Mononuclear cell (primary cell): ENCODE data around the gene DCDC2B. TPM values are rescaled to one million over a fixed set of nuclear protein-coding genes. Genes with fewer than 3 reads are reported as not detected.

Source experiments
- H3K27me3 ChIP-seq: 2 replicates; pipeline ENCODE4 v1.6.0; 2011; ENCODE audit warnings: low read length, control low read depth; ENCODE audit not compliant: insufficient read depth
- H3K4me1 ChIP-seq: 2 replicates; pipeline ENCODE4 v1.5.1; 2011; ENCODE audit warnings: mild to moderate bottlenecking, low read length, control low read depth; ENCODE audit not compliant: insufficient read depth
- H3K4me3 ChIP-seq: 2 replicates; pipeline ENCODE4 v1.5.1; 2011; ENCODE audit warnings: mild to moderate bottlenecking, low read length, moderate library complexity
- H3K9me3 ChIP-seq: 2 replicates; pipeline ENCODE4 v1.5.1; 2011; ENCODE audit warnings: low read depth, mild to moderate bottlenecking, control low read depth, low read length
- total RNA-seq: library from RNA; depleted of rRNA; stranded (reverse); fragments of >200 nt; gene quantifications from one replicate; pipeline ENCODE4 v1.2.3, GENCODE V29; 2012

Gene DCDC2B
- total RNA-seq, 1 donor = not detected

DNA sequence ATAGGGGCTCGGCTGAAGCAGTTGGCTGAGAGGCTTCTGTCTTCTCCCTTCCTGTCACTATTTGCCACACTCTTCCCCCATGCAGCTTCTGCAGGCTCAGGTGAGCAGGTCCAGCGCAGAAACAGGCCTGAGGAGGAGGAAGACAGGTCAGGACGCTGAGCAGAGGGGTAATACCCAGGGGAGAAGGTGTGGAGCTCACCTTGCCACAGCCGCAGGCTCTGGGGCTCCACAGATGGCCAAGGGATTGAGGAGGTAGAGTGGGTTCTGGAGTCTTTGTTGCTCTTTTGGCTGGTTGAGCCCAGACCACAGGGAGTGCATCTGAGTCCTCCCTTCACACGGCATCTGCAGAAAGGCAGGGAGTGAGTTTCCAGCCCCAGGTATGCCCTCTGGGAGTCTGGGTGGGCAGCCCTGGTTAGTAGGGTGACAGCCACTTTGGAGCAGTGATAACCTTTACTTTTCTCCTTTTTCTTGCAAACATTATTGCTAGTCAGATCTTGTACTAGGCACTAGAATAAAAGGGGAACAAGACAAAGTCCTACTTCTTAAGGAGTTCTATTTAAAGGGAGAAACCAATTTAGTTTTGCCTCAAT, 23.0 kb downstream of the DCDC2B start:
- H3K27me3 ChIP-seq = no peaks in the 10 kb centered on the region
- H3K4me3 ChIP-seq = no peak overlapping the region
- H3K9me3 ChIP-seq = no peaks in the 10 kb centered on the region
- no peaks in the 10 kb centered on the region for H3K4me1 ChIP-seq

DNA sequence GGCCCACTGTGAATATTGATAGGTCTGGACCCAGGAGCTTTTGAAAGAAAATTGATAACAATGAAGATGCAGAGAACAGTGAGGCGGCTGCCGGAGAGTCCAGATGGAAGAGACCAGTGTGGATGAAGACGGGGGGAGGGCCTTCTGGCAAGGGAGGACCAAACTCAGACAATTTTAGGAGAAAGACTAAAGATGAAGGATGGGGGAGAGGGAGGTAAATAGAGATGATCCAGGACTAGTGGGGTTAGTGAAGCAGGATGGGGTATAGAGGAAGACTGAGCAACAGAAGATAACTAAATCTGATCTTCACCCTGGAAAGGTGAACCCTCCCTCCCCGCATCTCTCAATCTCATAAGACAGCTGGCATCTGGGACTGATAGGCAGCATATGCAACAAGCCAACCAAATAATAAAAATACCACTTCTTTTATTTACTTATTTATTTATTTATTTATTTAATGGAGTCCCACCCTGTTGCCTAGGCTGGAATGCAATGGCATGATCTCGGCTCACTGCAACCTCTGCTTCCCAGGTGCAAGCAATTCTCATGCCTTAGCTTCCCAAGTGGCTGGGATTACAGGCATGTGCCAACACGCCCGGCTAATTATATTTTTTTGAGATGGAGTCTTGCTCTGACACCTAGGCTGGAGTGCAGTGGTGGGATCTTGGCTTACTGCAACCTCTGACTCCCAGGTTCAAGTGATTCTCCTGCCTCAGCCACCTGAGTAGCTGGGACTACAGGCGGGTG, 23.8 kb downstream of the DCDC2B start:
- H3K27me3 ChIP-seq = no peaks in the 10 kb centered on the region
- no peak overlapping the region for H3K4me3 ChIP-seq
- H3K9me3 ChIP-seq = no peaks in the 10 kb centered on the region
- no peaks in the 10 kb centered on the region for H3K4me1 ChIP-seq

DNA sequence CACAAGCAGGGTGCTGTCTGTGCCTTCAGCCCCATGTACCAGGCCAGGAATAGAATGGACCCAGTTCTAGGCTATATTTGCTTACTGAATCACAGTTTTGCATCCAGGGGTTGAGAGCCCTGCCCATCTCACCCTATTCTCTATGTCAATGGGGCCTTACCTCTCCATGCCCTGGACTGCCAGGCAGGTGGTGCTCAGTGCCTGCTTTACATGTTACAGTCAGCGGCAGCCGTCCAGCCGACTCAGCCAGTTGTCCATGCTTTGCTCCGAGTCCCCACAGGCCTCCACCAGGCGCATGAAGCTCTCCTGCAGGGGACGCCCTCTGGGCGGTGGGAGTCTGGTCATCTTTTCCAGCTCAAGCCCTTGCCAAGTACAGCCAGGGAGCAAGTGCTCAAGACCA, 25.9 kb downstream of the DCDC2B start:
- Histone ChIP-seq H3K4me3 (no peak overlapping the region), H3K4me1 (peaks cover 2% of the 10 kb centered on the region), H3K27me3 (no peaks in the 10 kb centered on the region), H3K9me3 (no peaks in the 10 kb centered on the region)

DNA sequence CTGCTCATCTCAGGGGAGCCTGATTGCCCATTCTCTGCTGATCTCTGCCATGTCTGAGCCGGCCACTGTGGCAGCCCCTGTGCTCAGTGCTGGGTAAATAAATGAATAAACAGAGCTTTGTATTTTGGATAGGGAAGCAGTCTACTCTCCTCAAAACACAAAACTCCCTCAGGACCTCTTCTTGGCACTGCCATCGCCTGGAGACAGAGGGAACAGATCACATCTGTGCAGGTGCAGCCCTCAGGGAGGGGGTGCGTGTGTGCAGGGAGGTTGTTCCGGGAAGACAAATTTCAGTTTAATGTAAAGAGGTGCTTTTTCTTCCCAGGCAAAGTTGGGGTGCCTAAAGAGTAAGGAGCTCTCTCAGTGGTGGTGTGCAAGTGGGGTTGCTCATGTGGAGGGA, 30.4 kb downstream of the DCDC2B start:
- Histone ChIP-seq H3K9me3 (no peaks in the 10 kb centered on the region), H3K27me3 (no peaks in the 10 kb centered on the region)

DNA sequence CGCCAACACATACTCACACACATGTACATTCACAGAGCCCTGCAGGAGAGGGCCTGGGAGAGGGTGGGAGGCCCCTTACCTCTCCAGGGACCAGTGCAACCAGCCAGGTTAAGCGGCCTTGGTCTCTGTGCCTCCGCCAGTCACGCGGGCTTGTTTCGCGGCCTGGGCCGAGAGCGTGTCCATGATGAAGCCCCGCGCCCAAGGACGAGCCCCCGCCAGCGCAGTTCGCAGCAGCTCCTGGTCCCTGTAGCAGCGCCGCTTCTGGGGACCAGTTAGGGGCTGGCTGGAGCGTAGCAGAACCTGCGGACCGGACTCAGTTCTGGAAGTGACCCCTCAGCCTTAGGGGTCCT, 30.9 kb downstream of the DCDC2B start:
- Histone ChIP-seq H3K4me3 (no peak overlapping the region), H3K27me3 (no peaks in the 10 kb centered on the region), H3K4me1 (peaks cover 32% of the 10 kb centered on the region), H3K9me3 (no peaks in the 10 kb centered on the region)

More for the DNA sequence above, 30.4 kb downstream of the DCDC2B start:
- Histone ChIP-seq H3K4me1 (peaks cover 32% of the 10 kb centered on the region), H3K4me3 (no peak overlapping the region)

DNA sequence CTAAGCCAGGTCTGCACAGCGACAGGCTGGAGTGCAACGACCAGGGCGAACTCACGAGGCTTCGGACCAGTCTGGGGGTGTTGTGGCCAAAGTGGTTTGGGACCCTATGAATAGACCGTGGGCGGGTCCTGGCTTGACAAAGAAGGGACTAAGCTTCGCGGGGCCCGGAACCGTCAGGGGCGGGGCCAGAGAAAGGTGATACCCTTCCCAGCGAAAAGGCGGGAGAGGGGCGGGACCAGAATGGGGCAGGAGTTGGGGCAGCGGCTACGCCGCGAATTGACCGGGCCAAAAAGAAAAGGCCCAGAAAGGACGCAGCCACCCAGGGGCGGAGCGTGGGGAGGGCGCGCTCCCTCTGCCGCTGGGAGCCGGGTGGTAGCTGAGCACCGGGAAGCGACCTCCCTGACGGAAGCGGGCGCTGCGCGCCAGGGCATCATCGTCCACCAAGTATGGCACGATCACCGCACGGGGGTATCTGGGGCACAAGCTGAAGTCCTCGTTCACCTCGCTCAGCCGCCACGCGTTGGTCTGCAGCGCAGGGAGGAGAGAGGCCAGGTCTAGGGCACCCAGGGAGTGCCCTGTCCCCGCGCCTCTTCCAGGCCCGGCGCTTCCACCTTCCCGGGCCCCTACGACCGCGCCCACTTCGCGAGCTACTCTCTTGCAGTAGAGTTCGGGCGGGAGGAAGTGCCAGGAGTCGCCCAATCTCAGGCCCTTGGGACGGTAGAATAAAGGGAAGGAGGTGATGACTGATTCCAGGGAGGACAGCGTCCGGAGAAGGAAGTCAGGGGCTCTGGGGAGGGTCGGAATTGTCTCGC, 31.5 kb downstream of the DCDC2B start:
- Histone ChIP-seq H3K4me1 (peaks cover 32% of the 10 kb centered on the region), H3K27me3 (no peaks in the 10 kb centered on the region), H3K9me3 (no peaks in the 10 kb centered on the region), H3K4me3 (peak overlapping the region; percentile 55)

DNA sequence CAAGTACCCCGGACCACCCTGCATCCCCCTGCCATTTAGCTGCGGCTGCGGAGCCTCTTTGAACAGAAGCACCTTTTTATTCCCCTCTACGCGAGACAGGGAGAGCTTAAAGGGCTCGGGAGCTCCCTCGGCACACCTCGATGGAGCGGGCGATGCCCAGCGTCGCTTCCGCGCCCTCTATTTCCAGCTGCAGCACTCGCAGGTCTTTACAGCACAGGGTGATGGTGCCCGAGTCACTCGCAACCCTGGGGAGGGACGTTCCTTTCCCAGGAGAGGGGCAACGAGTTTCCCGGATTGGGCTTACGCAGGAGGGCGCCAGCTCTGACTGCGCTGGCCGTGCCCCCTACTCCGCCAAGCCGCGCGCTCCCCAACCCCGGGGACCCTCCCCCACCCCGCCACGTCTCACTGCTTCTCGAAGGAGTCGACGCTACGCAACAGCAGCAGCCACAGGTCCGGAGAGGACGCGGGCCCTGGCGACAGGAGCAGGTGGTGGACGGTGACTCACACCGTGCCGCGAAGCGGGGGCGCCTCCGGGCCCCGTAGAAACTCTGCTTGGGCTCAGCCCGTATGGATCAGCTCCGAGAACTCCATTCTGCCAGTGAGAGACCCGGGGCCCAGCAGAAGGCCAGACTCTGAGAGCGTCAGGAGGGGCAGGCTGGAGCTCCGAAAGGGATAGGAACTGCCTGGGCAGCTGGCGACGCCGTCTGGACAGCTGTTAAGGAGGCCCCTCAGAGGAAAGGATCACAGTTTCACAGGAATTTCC, 32.3 kb downstream of the DCDC2B start:
- H3K4me3 ChIP-seq = peak overlapping the region; percentile 55
- H3K4me1 ChIP-seq = peaks cover 32% of the 10 kb centered on the region
- H3K27me3 ChIP-seq = no peaks in the 10 kb centered on the region
- H3K9me3 ChIP-seq = no peaks in the 10 kb centered on the region

DNA sequence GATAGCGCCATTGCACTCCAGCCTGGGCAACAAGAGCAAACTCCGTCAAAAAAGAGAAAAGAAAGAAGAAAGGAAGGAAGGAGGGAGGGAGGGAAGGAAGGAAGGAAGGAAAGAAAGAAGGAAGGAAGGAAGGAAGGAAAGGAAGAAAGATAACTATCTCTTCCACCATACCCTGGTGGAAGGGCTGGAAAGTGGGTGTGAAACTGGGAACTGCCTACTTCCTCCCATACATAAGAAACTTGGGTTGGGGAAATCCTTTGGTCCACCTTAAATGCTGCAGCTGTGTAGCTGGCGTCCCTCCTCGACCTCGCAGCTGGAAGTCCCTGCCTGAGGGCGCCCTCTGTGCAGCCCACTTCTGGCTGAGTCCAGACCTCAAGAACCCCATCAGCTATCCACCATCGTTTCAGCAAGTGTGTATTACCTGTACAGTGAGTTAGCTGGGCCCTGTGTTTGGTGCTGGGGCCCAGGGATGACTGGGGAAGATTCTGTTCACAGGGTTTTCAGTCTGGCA, 33.5 kb downstream of the DCDC2B start:
- Histone ChIP-seq H3K4me1 (peaks cover 42% of the 10 kb centered on the region), H3K9me3 (no peaks in the 10 kb centered on the region), H3K4me3 (no peak overlapping the region), H3K27me3 (no peaks in the 10 kb centered on the region)

DNA sequence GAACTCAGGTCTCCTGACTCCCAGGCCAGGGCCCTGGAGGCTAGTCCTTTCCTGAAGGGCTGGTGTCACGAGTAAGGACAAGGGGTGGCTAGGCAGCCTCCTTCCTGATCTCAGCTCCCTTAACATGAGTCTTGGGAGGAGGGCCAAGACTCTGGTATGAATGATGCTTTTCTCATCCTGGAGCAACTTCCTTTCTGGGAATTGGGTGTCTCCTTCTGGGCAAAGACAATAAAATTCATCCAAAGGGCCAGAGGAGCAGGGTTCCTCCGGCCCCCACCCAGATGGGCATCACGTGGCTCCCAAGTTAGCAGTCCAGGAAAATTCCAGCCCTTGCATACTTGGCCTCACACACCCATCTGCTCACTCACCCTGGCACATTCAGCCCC, 38.0 kb downstream of the DCDC2B start, which contains the start of gene FAM167B:
FAM167B (plus strand) TSS at position 335 of the 386 bp plus-strand sequence. CDS start 200 bp downstream, outside the sequence.
- no peaks in the 10 kb centered on the region for H3K27me3 ChIP-seq
- H3K4me1 ChIP-seq = peaks cover 64% of the 10 kb centered on the region
- no peak within 1 kb of the TSS for H3K4me3 ChIP-seq
- H3K9me3 ChIP-seq = no peaks in the 10 kb centered on the region

DNA sequence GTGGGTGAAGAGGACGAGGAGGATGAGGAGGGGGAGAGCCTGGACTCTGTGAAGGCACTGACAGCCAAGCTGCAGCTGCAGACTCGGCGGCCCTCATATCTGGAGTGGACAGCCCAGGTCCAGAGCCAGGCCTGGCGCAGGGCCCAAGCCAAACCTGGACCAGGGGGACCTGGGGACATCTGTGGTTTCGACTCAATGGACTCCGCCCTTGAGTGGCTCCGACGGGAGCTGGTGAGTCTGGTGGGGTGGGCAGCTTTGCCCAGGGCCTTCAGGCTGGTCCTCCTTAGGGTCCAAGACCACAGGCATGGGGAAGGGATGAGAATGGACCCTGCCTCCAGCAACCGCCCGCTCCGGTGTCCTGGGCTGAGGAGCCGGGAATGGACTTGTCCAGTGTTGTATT, 38.6 kb downstream of the DCDC2B start:
- H3K4me1 ChIP-seq = peaks cover 64% of the 10 kb centered on the region
- no peaks in the 10 kb centered on the region for H3K27me3 ChIP-seq
- no peaks in the 10 kb centered on the region for H3K9me3 ChIP-seq
- no peak overlapping the region for H3K4me3 ChIP-seq

DNA sequence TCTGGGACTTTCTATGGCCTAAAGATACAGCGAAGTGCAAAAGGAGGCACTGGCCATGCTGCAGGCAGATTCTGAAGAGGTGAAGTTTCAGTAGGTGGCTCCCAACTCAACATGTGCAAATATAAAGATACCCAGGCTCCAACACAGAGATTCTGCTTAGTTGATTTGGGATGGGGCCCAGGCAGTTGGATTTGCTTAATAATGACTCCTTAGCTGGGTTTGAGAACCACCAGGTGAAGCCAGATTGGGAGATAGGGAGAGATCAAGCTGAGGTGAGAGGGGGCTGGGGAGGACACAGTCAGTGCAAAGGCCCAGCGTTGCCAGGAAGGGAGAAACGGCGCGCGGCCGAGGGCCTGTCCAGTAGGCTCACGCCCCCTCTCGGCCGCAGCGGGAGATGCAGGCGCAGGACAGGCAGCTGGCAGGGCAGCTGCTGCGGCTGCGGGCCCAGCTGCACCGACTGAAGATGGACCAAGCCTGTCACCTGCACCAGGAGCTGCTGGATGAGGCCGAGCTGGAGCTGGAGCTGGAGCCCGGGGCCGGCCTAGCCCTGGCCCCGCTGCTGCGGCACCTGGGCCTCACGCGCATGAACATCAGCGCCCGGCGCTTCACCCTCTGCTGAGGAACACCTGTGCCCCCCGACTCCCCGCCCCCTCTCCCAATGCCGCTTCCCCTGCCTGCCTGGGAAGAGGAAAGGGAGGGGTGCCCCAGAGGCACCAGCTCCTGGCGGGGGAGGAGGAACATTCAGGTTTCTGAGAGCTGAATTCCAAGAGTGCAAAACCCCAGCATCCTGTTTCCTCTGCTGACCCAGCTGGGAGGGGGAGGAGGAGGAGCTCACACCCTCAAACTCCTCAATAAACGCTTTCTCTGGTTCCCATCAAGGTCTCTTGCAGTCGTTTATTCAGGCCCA, 39.3 kb downstream of the DCDC2B start:
- Histone ChIP-seq H3K4me3 (no peak overlapping the region), H3K4me1 (peaks cover 69% of the 10 kb centered on the region), H3K27me3 (no peaks in the 10 kb centered on the region), H3K9me3 (no peaks in the 10 kb centered on the region)

DNA sequence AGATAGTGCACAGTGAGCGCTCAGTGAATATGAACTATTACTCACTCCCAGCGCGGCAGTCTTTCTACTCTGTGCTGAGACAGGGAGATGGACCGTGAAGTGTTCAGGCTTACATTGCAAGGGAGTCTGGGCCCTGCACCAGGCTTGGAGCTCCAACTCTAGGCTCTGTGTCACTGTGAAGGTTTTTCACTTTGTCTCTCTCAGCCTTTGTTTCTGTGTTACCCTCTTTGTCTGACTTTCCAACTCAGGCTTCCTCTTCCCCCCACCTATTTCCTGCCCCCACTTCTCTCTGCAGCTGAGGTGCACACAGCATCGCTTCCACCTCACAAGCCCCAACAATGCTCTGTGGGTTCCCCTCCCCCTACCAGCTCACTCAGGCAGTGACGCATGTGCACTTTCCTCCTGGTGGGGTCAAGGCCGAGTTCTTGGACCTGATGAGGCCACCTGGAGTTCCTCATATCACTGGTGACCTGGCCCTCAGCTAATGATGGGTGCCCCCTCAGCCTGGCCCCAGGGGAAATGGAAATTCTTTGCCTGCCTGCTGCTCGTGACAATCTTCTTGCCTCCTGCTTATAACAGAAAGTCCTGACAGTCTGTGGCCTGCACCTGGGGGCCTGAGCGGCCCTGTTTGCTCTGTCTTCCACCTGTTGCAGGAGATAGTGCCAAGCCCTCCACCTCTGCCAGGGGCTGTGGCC, 41.1 kb downstream of the DCDC2B start:
- Histone ChIP-seq H3K9me3 (no peaks in the 10 kb centered on the region), H3K4me1 (peaks cover 84% of the 10 kb centered on the region), H3K4me3 (peak overlapping the region; percentile 54), H3K27me3 (no peaks in the 10 kb centered on the region)

DNA sequence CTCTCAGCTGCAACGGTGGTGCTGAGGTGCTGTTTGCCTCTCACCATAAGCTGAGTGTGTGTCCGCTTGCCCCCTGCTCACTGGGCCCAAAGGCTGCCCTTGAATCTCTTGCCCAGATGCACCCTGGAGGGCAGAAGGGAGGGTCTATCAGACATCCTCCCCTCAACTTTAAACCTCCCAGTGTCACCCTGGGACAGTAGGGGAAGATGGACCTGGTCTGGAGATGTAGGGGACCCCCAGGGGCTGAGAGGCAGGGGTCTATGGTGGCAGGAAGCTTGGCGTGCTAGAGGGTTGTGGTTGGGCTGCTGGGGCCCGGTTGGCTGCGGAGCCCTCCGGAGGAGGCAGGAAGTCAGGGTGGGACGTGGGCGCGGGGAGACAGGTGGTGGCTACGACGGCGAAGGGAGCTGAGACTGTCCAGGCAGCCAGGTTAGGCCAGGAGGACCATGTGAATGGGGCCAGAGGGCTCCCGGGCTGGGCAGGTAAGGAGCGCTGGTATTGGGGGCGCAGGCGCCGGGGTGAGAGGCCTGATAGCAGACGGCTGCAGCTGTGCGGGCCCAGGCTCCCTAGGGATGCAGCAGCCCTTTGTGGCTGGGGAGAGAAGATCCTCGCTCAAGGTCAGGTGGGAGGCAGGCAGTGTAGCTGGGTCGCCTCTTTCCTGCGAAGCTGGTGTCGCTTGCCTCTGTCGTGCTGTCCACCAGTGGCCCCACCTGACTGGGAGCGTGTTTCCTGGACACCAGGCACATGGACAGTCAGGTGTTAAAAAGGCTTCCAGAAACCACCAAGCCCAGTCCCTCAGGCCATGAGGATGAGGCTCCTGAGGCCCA, 42.2 kb downstream of the DCDC2B start, which contains the start of gene LCK:
LCK (plus strand) TSS at position 373 of the 824 bp plus-strand sequence. CDS start 23,065 bp downstream, outside the sequence.
- Histone ChIP-seq H3K9me3 (no peaks in the 10 kb centered on the region), H3K4me3 (peak within 1 kb of the TSS; percentile 54), H3K27me3 (no peaks in the 10 kb centered on the region), H3K4me1 (peaks cover 90% of the 10 kb centered on the region)
